ENCODE measurements around the gene RYR1.

DNA sequence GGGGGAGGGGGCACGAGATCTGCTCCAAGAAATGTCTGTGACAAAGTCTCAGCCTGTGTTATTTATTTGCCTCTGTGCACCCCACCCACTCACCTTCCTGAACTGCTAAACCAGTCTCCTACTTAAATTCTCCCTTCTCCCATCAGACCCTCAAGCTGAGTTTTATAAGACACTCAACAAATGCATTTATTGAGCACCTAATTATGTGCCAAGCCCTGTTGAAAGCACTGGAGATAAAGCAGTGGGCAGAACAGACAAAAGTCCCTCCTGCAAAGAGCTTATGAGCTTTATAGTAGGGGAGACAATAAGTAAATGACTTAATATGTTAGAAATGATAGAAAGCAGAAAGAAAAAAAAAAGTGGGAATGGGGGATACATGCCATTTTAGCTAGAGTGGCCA is 34.0 kb upstream of the RYR1 start:
- TF ChIP-seq, protein P1, sequence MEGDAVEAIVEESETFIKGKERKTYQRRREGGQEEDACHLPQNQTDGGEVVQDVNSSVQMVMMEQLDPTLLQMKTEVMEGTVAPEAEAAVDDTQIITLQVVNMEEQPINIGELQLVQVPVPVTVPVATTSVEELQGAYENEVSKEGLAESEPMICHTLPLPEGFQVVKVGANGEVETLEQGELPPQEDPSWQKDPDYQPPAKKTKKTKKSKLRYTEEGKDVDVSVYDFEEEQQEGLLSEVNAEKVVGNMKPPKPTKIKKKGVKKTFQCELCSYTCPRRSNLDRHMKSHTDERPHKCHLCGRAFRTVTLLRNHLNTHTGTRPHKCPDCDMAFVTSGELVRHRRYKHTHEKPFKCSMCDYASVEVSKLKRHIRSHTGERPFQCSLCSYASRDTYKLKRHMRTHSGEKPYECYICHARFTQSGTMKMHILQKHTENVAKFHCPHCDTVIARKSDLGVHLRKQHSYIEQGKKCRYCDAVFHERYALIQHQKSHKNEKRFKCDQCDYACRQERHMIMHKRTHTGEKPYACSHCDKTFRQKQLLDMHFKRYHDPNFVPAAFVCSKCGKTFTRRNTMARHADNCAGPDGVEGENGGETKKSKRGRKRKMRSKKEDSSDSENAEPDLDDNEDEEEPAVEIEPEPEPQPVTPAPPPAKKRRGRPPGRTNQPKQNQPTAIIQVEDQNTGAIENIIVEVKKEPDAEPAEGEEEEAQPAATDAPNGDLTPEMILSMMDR (conservative IDR thresholded peaks at IDR 0.05; ENCODE audit: low read length): no peak
- no peak for TF ChIP-seq EZH2phosphoT487 (IDR thresholded peaks at IDR 0.05; ENCODE audit: borderline replicate concordance)

Measured in Loucy (cell line).